Measurements from ENCODE around the gene PLD2.
"Not testable (repeated sequence)": the region's sequence is repeated elsewhere in the genome, so short reads cannot be mapped to it uniquely, and the experiment has no call there.

PLD2 gene

DNA sequence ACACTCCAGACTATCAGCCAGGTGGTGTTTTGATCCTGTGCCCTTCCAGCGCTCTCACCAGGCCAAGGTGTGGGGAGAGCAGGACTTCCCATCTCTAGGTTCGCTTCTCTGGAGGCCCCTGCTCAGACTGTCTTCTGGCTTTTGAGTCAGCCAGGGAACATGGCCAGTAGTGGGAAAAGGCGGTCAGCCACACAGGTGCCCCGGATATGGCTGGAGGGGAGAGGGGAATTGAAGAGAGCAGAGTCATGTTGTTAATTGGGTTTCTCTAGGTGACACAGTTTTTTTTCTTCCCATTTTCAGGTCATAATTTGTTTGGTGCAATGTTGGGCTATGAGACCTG, 27.7 kb downstream of the PLD2 start:
- no peak for DNase-seq

DNA sequence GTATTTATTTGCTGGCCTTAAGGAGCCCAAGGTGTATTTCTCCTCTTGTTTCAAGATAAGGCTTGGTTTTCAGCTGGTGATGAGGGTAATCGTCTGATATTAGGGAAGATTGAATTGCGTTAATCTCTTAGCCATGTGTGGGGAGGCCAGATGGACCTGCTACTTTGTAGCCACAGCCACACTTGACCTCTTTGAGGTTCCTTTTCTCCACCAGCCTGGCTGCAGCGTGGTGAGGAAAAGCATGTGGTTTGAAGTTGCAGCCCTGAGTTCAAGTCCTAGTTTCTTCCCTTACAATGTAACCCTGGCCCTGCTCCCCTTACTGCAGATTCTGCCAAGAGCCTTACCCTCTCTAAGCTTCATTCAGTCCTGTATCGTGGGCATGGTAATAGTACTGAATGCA, 29.3 kb downstream of the PLD2 start:
- no peak for DNase-seq

DNA sequence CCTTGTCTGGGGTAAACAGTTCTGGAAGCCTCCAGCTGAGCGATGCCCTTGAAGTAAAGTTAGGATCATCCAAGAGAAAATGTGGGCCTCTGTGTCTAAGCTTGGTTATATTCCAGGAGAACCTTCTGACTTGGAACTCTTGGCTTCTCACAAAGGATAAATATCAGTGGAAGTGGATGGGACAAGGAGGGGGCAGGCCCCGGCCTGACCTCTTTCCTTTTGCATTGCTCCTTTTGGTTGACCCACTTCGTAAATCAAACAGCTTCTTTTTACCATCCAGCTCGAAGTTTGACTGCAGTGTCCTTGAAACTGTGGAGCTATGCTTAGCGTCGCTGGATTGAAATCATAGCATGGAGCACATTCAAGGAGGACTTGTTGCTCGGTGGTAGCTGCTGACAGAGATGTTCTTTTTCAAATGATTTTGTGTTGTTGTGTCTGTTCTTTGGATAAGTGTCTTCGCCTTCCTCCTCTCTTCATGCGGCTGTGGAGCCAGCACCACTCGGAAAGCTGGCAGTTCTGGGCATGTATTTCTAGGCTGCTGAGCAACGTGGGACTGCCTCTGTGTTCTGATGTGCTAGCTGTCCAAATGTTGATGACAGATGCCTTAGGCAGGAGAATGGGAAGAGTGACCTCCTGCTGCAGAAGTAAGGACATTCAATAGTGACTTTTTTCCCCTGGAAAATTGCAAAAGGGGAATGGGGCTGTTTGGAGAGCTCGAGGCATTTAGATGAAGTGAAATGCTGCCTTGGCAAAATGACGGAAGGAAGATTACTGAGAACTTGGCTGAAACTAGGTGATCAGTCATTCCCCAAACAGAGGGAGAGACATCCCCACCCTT, 30.7 kb downstream of the PLD2 start:
- DNase-seq, result no peak

- no peak for DNase-seq
Observed at GRCh38 chr17:4838309-4838785, 31.4 kb downstream of the PLD2 start.

DNA sequence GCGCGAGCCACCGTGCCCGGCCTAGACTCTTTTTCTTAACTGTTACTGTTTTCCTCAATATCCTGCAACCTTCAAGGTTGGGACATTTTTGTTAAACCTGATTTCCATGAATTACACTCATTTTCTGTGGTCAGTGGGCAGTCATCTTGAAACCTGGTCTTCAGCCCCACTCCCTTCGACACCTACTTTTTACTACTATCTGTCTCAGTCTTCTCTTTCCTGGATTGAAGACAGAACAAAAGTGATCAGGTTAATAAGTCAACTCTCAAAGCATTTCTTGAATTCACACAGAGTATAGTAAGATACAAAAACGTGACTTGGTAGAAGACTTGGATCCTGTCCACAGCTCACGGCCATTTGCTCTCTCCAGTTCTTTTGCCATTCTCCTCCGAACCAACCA, 32.3 kb downstream of the PLD2 start:
- no peak for DNase-seq

DNA sequence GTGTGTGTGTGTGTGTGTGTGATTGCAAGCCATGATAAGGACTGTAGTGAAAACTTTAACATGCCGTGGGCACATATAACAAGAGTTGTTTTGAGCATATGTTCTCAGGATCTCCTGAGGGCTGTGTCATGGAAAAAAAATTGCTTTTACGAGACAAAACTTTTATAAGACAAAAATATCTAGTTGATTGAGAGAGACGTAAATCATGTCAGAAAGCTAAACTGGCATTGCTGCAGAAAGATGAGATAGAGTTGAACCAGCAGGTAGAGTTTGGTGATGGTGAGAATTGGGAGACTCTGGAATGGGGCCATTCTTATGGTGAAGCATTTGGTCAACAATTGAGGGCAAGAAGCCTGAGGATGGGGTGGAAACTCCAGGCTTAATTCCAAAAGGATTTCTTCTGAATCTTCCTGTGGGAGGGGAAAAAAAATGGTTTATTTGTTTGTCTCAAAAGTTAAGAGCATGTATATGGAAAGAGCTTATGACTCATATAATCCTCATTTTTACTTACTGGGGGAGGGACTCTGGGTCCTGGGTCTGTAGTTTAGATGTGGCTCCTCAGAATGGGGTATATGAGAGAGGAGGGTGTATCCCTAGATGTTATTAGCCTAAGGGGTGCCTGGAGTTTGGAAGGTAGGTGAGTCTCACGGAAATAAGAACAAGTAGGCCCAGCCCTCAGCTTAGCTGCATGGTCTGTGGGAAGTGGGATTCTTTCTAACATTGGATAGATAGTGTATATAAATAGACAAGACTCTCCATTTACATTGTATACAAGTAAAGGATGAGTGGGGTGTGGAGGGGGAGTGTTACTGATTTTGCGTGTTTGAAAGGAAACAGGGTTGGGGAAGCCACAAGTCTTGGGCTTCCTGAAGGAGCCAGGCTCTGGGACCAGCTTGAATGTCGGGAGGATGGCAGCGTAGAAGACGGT, 33.3 kb downstream of the PLD2 start:
- peak; percentile 15 for DNase-seq

DNA sequence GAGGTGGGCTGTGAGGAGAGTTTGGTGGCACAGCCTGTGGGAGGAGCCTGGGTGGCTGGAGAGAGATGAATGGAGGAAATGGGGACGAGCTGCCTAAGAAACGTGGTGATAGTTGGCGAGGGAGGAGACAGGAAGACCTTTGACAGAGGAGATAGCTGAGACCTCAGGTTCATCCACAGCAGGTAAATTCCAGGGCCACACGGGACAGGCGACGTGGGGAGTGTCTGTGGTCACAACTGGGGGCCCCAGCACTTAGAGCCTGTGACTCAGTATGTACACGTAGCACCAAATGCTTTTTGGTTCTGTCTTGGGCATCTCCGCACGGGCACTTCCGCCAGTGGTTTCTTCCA, 33.9 kb downstream of the PLD2 start:
- no peak for DNase-seq

- DNase-seq, result no peak
Observed at GRCh38 chr17:4842376-4842775, 35.4 kb downstream of the PLD2 start.

- DNase-seq, result no peak
Observed at GRCh38 chr17:4843321-4844000, 36.5 kb downstream of the PLD2 start.

DNA sequence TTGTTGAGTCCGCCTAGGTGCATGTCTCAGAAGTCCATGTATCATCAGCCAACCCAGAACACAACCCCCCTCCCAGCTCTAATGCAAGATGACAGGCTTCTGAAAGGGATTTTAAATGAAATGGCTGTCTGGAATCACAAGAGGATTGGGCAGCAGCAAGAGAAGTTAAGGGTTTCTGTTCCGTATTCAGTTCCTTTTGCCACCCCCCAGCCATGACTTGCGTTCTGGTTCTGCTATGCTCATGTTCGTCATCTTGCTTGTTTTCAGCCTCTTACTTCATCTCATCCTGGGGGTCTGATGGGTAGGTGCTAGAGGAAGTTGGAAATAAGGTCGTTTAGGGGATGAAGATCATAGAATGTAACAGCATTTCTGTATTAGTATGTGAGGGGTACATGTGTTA, 38.2 kb downstream of the PLD2 start:
- DNase-seq, result no peak

GRCh38 chr17:4846635-4847390, 39.9 kb downstream of the PLD2 start:
- no peak for DNase-seq

DNA sequence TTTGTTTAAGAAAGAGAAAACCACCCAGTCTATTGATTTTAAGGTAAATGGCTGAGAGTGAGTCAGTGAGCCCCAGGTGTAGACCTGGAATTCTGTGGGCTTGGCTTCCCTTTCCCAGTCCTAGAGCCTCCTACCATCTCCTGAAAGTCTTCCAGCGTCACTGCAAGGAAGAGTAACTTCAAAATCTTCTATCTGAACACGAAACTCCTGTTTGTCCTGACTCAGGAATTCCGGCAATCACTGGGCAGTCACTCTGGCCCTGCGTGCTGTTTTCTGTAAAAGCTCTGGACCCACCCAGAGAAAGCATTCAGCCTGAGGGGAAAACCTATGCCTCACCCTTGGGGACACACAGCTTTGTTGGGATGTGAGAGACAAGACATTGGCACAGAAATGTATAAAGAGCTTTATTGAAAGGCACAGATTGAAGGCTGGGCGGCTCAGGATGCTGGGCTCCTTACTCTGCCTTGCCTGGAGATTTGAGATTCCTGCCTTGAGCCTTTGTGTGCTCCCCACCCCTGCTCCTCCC, 42.1 kb downstream of the PLD2 start:
- DNase-seq, result peak; percentile 61

- no peak for DNase-seq
Observed at GRCh38 chr17:4850246-4850645, 43.3 kb downstream of the PLD2 start.

DNA sequence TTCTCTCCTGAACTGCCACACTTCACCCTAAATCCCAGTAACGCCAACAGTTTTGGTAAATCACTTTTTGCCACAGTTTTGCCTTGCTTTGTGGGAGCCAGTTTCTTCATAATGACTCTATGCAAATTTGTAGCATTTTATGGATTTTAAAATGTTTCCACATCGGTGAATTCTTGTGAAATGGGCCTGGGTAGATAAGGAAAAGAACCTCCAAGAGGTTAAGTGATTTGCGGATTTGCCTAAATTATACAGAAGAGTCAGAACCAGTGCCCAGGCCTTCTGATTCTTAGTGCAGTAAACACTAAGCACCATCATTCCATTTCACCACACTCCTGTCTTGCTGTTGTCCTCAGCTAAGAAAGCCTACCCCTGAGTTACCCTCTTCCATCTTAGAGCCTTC, 44.1 kb downstream of the PLD2 start:
- no peak for DNase-seq

- DNase-seq, result peak; percentile 71
Observed at GRCh38 chr17:4852567-4853207, 45.7 kb downstream of the PLD2 start.

- no peak for DNase-seq
Observed at GRCh38 chr17:4853208-4853671, 46.3 kb downstream of the PLD2 start.

- peak; percentile 40 for DNase-seq
Observed at GRCh38 chr17:4854111-4854681, 47.2 kb downstream of the PLD2 start.

GRCh38 chr17:4856271-4856936, 49.5 kb downstream of the PLD2 start:
- DNase-seq, result no peak

- no peak for DNase-seq
Observed at GRCh38 chr17:4856937-4857314, 50.0 kb downstream of the PLD2 start.

DNA sequence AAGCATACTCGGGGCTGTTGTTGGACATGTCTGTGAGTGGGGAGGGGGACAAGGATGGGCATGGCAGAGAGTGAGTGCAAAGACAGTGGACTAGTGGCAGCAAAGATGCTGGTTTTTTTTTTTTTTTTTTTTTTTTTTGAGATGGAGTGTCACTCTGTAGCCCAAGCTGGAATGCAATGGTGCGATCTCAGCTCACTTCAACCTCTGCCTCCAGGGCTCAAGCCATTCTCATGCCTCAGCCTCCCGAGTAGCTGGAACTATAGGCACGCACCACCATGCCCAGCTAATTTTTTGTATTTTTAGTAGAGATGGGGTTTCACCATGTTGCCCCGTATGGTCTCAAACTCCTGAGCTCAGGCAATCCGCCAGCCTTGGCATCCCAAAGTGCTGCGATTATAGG, 50.4 kb downstream of the PLD2 start:
- not testable (repeated sequence) for DNase-seq
